GM06990 (cell line): Measurements from ENCODE around the gene RIPK1.
"Not testable (repeated sequence)": the region's sequence is repeated elsewhere in the genome, so short reads cannot be mapped to it uniquely, and the experiment has no call there.

Source experiments
- DNase-seq: peaks from one replicate; pipeline ENCODE4 v3.0.0-alpha.2; 2011; ENCODE audit not compliant: insufficient read length; ENCODE audit errors: extremely low read depth
- H3K27me3 ChIP-seq: replicated peaks from 2 replicates; pipeline ENCODE4 v1.6.0; 2011; ENCODE audit warnings: low read length; ENCODE audit not compliant: control insufficient read depth, insufficient read depth
- H3K36me3 ChIP-seq: 2 replicates; pipeline ENCODE4 v1.5.1; 2011; ENCODE audit warnings: low read length; ENCODE audit not compliant: control insufficient read depth, insufficient read depth
- H3K4me3 ChIP-seq: replicated peaks from 2 replicates; pipeline ENCODE4 v1.5.1; 2011; ENCODE audit warnings: low read depth, mild to moderate bottlenecking, control low read depth, low read length
- CTCF ChIP-seq: IDR thresholded peaks from 2 replicates; pipeline ENCODE4 v1.5.1; 2011; ENCODE audit warnings: low read length, control low read depth, mild to moderate bottlenecking, inconsistent platforms; ENCODE audit not compliant: insufficient read depth, poor library complexity, severe bottlenecking

The RIPK1 gene

GRCh38 chr6:3023663-3024483 lies 44.4 kb upstream of the RIPK1 start:
- DNase-seq: peak; percentile 89
- peak overlapping the region; percentile 58 for H3K4me3 ChIP-seq
- no peaks in the 10 kb centered on the region for H3K36me3 ChIP-seq
- TF ChIP-seq CTCF: no peak
- no peaks in the 10 kb centered on the region for H3K27me3 ChIP-seq

- no peak for TF ChIP-seq CTCF
- no peak overlapping the region for H3K4me3 ChIP-seq
- no peaks in the 10 kb centered on the region for H3K36me3 ChIP-seq
- no peaks in the 10 kb centered on the region for H3K27me3 ChIP-seq
- DNase-seq: peak; percentile 80
Observed at GRCh38 chr6:3026791-3027626, 41.3 kb upstream of the RIPK1 start.

GRCh38 chr6:3028156-3028555 lies 40.1 kb upstream of the RIPK1 start:
- not testable (repeated sequence) for H3K36me3 ChIP-seq, H3K27me3 ChIP-seq, H3K4me3 ChIP-seq, DNase-seq

GRCh38 chr6:3031857-3032640 lies 36.2 kb upstream of the RIPK1 start:
- DNase-seq: no peak
- peak; percentile 32 for TF ChIP-seq CTCF
- H3K36me3 ChIP-seq: no peaks in the 10 kb centered on the region
- no peak overlapping the region for H3K4me3 ChIP-seq
- no peaks in the 10 kb centered on the region; the same call in 1 of the 2 replicates for H3K27me3 ChIP-seq

GRCh38 chr6:3032986-3033385 lies 35.3 kb upstream of the RIPK1 start:
- DNase-seq: no peak
- no peaks in the 10 kb centered on the region for H3K36me3 ChIP-seq
- TF ChIP-seq CTCF: no peak
- H3K4me3 ChIP-seq: no peak overlapping the region
- H3K27me3 ChIP-seq: no peaks in the 10 kb centered on the region; the same call in 1 of the 2 replicates
